C4-2B (cell line): Measurements from ENCODE around the gene NME7.

Experiments
- H3K27ac ChIP-seq: fragments of 450-650 bp; 2 replicates; pipeline ENCODE4 v1.5.1; 2017
- CTCF ChIP-seq: fragments of 450-650 bp; conservative IDR thresholded peaks from 2 replicates; pipeline ENCODE4 v1.5.1; 2017; ENCODE audit warnings: mild to moderate bottlenecking
- ZFX ChIP-seq: fragments of 450-650 bp; IDR thresholded peaks from 2 replicates; pipeline ENCODE4 v1.6.1; 2017

The NME7 gene

GRCh38 chr1:169266133-169266532 lies 101.5 kb downstream of the NME7 start:
- TF ChIP-seq ZFX (no peak), CTCF (no peak)
- H3K27ac ChIP-seq = no peak overlapping the region

DNA sequence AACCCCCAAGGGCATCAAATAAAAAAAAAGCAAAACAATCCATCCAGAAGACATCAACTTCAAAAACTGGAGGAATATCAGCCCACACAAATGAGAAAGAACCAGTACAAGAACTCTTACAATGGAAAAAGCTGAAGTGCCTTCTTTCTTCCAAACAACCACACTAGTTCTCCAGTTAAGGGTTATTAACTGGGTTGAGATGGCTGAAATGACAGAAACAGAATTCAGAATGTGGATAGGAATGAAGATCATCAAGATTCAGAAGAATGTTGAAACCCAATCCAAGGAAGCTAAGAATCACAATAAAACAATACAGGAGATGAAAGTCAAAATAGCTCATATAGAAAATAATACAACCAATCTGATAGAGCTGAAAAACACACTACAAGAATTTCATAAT lies 104.5 kb downstream of the NME7 start:
- TF ChIP-seq CTCF (no peak), ZFX (no peak)
- H3K27ac ChIP-seq = no peak overlapping the region

- no peak overlapping the region for H3K27ac ChIP-seq
- TF ChIP-seq ZFX (no peak), CTCF (no peak)
Measured at GRCh38 chr1:169261884-169262283, 105.7 kb downstream of the NME7 start.

GRCh38 chr1:169260478-169261151 lies 107.0 kb downstream of the NME7 start:
- H3K27ac ChIP-seq = no peak overlapping the region

DNA sequence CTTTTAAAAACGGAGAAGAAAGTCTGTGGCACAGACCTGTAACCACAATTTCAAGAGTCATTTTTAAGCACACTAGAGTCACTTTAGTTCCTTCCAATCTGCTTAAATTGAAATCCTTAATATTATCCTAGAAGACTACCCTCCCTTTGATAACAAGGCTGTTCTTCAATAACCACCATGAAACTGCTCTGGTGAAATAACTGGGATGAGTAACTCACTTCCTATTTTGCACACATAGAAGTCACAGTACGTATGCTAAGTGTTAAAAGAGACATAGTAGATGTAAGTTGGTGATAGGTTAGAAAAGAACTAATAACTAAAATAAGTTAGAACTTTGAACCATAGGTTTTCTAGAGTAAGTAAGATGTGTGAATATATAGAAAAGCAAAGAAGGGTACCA lies 107.8 kb downstream of the NME7 start:
- TF ChIP-seq ZFX (no peak), CTCF (no peak)
- H3K27ac ChIP-seq = no peak overlapping the region

More at GRCh38 chr1:169260478-169261151, 107.0 kb downstream of the NME7 start:
- TF ChIP-seq CTCF = no peak
- no peak for TF ChIP-seq ZFX

- no peak for TF ChIP-seq CTCF
- no peak for TF ChIP-seq ZFX
- H3K27ac ChIP-seq = no peak overlapping the region
Measured at GRCh38 chr1:169250795-169251194, 116.8 kb downstream of the NME7 start.

DNA sequence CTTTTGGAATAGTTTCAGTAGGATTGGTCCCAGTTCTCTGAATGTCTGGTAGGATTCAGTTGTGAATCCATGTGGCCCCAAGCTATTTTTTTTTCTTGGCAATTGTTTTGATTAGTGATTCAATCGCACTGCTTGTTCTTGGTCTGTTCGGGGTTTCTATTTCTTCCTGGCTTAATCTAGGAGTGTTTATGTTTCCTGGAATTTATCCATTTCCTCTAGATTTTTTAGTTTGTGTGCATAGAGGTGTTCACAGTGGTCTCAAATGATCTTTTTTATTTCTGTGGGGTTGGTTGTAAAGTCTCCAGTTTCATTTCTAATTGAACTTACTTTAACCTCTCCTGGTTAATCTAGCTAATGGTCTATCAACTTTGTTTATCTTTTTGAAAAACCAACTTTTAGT lies 117.6 kb downstream of the NME7 start:
- no peak for TF ChIP-seq CTCF
- TF ChIP-seq ZFX = no peak
- no peak overlapping the region for H3K27ac ChIP-seq
